ENCODE measurements around the gene PZP.
"Not testable (repeated sequence)": the region's sequence is repeated elsewhere in the genome, so short reads cannot be mapped to it uniquely, and the experiment has no call there.

PZP gene

GRCh38 chr12:9208229-9208628 lies at the start of gene PZP:
TSS of gene PZP (minus strand) at chr12:9208395. CDS start at chr12:9208341, 54 bp downstream.
- DNase-seq: no peak

- DNase-seq: no peak
These were observed 48.7 kb upstream of the PZP start for GRCh38 chr12:9256758-9257405.

DNA sequence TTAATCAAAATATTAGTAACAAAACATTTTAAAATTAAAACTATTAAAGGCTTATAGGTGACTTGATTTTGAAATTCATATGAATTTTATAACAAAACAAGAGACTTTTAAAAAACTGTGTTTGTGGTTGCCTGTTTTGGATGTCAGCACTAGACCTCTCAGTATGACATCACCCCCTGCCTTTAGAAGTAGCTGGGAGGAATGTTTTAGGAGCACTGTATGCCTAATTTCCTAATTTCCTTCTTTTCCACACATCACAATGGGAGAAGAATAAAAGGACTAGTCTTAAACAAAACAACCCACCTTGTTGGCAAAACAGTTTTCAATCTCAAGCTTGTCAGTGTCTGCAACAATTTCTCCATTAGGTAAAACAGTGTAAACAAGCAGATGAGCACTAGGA lies 48.1 kb upstream of the PZP start:
- DNase-seq: no peak

DNA sequence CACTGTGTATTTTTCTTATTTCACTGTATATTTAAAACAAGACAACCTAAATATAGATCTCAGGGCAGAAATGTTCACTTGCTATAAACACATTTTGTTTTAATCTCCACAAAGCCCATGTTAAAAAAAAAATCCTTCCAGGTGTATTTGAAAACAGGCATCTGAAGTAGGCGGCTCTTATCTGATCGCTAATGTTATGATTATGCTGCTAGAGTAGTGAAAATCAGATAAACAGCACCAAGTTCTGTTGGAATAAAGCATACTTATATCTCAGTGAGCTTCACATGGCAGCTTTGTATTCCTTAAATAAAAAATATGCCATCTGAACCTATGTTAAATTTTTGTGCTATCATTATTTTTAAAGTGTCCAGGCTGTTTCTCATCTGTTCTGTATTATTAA lies 47.6 kb upstream of the PZP start:
- no peak for DNase-seq

GRCh38 chr12:9253464-9253863 lies 45.3 kb upstream of the PZP start:
- no peak for DNase-seq

GRCh38 chr12:9252791-9253190 lies 44.6 kb upstream of the PZP start:
- not testable (repeated sequence) for DNase-seq

- no peak for DNase-seq
These were observed 44.1 kb upstream of the PZP start for GRCh38 chr12:9252256-9252655.

GRCh38 chr12:9248435-9248834 lies 40.2 kb upstream of the PZP start:
- DNase-seq: no peak

GRCh38 chr12:9244894-9245293 lies 36.7 kb upstream of the PZP start:
- DNase-seq: no peak

GRCh38 chr12:9243999-9244649 lies 35.9 kb upstream of the PZP start:
- no peak for DNase-seq

DNA sequence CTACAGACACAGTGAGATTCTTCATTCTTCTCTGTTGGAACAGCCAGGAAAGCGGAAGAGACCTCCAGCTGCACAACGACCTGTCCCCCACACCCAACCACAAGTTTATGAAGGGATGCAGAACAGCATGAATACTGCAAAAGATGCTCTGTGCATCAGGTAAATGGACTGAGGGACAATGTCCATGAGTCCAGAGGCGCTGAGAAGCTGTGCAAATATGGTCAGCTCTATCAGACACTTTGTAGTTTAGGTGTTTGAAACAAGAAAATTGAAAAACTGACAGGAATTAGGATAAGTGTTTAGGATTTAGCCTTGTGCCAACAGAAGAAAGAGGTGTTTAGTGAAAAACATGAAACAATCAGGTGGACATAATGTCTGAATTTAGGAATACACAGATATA lies 33.1 kb upstream of the PZP start:
- DNase-seq: no peak

DNA sequence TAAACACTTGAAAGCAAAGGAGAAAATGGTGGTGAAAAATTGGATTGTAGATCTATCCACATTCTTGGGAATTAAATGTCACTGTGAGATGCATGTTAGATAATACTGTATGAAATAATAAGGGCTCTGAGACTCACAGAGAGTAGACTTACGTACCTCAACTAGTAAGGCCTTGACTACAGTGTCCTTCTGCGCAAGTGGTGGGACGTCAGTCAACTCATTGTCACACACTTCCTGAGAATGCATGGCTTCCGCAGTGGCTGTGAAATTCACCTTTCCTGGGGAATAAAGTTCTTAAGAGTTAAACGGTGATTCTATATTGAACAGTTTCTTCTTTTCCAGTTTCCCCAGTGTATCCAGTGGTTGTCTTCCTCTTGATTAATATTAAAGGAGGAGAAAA lies 32.6 kb upstream of the PZP start:
- DNase-seq: no peak

DNA sequence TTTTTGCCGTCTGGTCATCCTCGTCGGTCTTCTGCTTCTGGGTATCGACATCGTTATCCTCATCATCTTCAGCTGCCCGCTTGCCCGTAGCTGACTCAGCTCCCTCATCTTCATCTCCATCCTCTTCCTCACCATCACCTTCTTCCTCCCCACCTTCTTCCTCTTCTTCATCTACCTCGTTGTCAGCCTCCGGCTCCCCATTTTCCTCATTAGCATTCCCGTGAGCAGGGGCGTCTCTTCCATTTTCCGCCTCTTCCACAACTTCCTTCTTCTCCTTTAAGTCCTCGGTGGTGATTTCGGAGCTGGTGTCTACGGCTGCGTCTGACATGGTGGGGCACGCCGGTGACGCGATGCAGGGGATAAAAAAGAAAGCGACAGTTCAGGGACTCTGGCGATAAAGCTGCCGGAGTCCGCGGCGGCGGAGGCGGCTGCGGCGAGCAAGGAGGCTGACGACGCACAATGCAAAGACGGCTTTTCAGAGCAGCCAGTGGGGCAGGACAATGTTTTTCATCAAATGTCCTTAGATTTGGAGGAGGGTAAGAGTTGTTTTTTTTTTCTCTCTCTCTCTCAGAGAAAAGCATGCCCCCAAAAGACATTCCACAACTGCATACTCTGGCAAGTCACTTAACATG lies 31.9 kb upstream of the PZP start:
- not testable (repeated sequence) for DNase-seq

- no peak for DNase-seq
These were observed 29.1 kb upstream of the PZP start for GRCh38 chr12:9237286-9237685.

- DNase-seq: no peak
These were observed 27.3 kb upstream of the PZP start for GRCh38 chr12:9235519-9235918.

DNA sequence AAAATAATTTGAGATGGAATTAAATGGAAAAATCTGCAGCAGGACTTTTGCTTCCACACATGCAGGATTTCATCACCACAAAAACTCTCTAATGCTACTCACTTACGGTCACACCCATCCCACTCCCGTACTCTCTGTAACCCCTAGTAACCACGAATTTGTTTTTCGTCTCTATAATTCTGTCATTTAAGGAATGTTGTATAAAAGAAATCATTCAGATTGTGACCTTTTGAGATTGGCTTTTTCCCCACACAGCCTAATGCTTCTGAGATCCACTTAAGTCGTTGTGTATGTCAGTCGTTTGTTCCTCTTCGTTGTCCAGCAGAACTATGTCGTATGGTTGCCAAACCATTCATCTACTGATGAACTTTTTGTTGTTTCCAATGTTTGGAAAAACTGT lies 19.8 kb upstream of the PZP start:
- DNase-seq: no peak

- DNase-seq: no peak
These were observed 15.6 kb upstream of the PZP start for GRCh38 chr12:9223830-9224229.

- no peak for DNase-seq
These were observed 13.3 kb upstream of the PZP start for GRCh38 chr12:9221483-9221882.

- DNase-seq: not testable (repeated sequence)
These were observed 12.8 kb upstream of the PZP start for GRCh38 chr12:9221011-9221410.

DNA sequence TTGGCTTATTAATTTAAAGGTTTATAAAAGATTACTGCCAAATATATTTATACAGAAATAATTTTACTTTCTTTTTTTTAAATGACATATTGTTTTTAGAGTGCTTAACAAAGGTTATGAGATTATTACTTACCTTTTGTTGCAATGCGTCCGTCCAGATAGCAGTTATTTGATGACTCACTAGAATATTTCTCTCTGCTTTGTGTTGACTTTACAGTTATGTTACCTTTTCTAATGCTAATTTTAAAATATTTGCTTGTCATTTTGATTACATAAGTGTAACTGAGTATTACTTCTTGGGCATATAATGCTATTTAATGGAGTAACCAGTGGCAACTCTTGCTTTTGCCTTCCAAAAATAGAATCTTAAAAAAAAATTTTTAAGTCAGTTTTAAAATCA lies 6.3 kb upstream of the PZP start:
- no peak for DNase-seq

- DNase-seq: no peak
These were observed 3.5 kb upstream of the PZP start for GRCh38 chr12:9211687-9212086.

- no peak for DNase-seq
These were observed 3.8 kb downstream of the PZP start for GRCh38 chr12:9204380-9204779.

DNA sequence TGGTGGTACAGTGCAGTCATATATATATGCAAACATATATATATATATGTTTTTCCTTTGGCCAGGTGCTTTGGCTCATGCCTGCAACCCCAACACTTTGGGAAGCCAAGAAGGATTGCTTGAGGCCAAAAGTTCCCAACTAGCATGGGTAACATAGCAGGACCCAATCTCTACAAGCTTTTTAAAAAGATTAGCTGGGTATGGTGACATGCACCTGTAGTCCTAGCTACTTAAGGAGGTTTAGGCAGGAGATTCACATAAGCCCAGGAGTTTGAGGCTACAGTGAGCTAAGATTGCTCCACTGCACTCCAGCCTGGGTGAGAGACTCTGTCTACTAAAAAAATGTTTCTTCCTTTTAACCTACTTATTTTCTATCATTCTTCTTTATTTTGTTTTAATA lies 10.2 kb downstream of the PZP start:
- DNase-seq: no peak

DNA sequence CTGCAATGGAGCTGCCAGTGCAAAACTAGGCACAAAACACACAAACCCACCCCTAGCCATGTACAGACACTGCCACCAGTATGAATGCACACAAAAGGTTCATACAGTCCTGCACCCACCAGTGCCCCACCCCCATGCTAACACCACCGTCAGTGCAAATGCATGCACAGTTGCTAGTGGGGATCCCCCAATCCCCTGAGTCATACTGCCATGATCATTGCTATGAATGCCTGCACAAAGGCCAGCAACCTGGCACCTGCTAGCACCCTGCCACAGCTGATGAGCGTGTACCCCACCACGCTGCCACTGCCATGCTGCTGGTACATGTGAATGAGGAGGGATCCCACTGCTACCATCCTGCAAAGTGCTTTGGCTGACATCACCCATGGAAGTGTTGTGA lies 23.9 kb downstream of the PZP start:
- DNase-seq: no peak

DNA sequence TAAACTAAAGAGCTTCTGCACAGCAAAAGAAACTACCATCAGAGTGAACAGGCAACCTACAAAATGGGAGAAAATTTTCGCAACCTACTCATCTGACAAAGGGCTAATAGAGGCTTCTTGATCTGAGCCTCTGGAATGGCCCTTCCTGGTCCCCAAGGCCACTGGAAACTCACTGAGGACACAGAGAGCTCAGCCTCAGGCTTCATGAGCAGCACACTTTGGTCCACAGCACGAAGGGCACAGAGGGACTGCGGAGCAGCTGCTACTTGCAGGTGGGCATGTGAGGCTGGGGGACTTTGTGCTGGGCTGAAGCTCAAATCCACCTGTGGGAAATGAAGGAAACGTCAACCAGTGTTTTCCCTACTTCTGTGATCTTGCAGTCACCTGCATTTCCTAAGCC lies 27.4 kb downstream of the PZP start:
- no peak for DNase-seq
